ENCODE data around the gene TMEM115. TPM values are rescaled to one million over a fixed set of nuclear protein-coding genes. Genes with fewer than 3 reads are reported as not detected.

Gene TMEM115
- total RNA-seq, 4 donors from 2014 or later: 56.7 to 72.4 (median 68.2) TPM

GRCh38 chr3:50390508-50391224 is 31.3 kb upstream of the TMEM115 start:
- Histone ChIP-seq H3K36me3 (no peaks in the 10 kb centered on the region), H3K27ac (peak overlapping the region in 2 of 4 donors; percentile 5 to 18), H3K4me3 (no peak overlapping the region), H3K9me3 (no peaks in the 10 kb centered on the region), H3K27me3 (no peaks in the 10 kb centered on the region), H3K4me1 (peaks cover 0 to 20% (median 4%) of the 10 kb centered on the region in 4 donors)
- peak in 1 of 2 donors; percentile 29 for TF ChIP-seq EP300 (IDR thresholded peaks at IDR 0.05)
- TF ChIP-seq POLR2A (IDR thresholded peaks at IDR 0.05): no peak
- no peak for TF ChIP-seq CTCF (IDR thresholded peaks at IDR 0.05)
- DNase-seq (ENCODE audit: low spot score in 2 of 2): no peak
- 59 to 62% methylated on average over 12 of the region's 12 CpGs for WGBS, 2 donors

- Histone ChIP-seq H3K9me3 (no peaks in the 10 kb centered on the region), H3K27me3 (no peaks in the 10 kb centered on the region), H3K4me3 (no peak overlapping the region), H3K4me1 (peaks cover 0 to 20% (median 4%) of the 10 kb centered on the region in 4 donors), H3K36me3 (no peaks in the 10 kb centered on the region), H3K27ac (no peak overlapping the region)
- no peak for DNase-seq (ENCODE audit: low spot score in 2 of 2)
- WGBS, 2 donors: 89 to 91% methylated on average over 6 of the region's 6 CpGs
- TF ChIP-seq POLR2A (IDR thresholded peaks at IDR 0.05): no peak
- no peak for TF ChIP-seq EP300 (IDR thresholded peaks at IDR 0.05)
- TF ChIP-seq CTCF (IDR thresholded peaks at IDR 0.05): no peak
Observed at GRCh38 chr3:50389414-50389767, 30.1 kb upstream of the TMEM115 start.

GRCh38 chr3:50388720-50389413 is 29.5 kb upstream of the TMEM115 start:
- H3K36me3 ChIP-seq: no peaks in the 10 kb centered on the region
- no peaks in the 10 kb centered on the region for H3K27me3 ChIP-seq
- no peak for TF ChIP-seq CTCF (IDR thresholded peaks at IDR 0.05)
- no peak for TF ChIP-seq POLR2A (IDR thresholded peaks at IDR 0.05)
- TF ChIP-seq EP300 (IDR thresholded peaks at IDR 0.05): no peak
- H3K4me3 ChIP-seq: no peak overlapping the region
- no peak for DNase-seq (ENCODE audit: low spot score in 2 of 2)
- 64 to 69% methylated on average over 16 to 22 of the region's 22 CpGs for WGBS, 2 donors
- H3K27ac ChIP-seq: no peak overlapping the region
- H3K9me3 ChIP-seq: no peaks in the 10 kb centered on the region
- peaks cover 0 to 26% (median 4%) of the 10 kb centered on the region in 4 donors for H3K4me1 ChIP-seq

GRCh38 chr3:50388016-50388719 is 28.8 kb upstream of the TMEM115 start:
- 75% methylated on average over 21 to 25 of the region's 25 CpGs for WGBS, 2 donors
- Histone ChIP-seq H3K27ac (no peak overlapping the region), H3K36me3 (no peaks in the 10 kb centered on the region), H3K9me3 (no peaks in the 10 kb centered on the region), H3K27me3 (no peaks in the 10 kb centered on the region), H3K4me1 (peaks cover 0 to 31% (median 4%) of the 10 kb centered on the region in 4 donors), H3K4me3 (no peak overlapping the region)
- TF ChIP-seq POLR2A (IDR thresholded peaks at IDR 0.05) (no peak), CTCF (IDR thresholded peaks at IDR 0.05) (peak in 4 of 5 experiments; percentile 23 to 44 (median 34)), EP300 (IDR thresholded peaks at IDR 0.05) (no peak)
- no peak for DNase-seq (ENCODE audit: low spot score in 2 of 2)

Measured in tibial nerve (tissue), 4 donors.